ENCODE measurements around the gene CGRRF1.

Gene CGRRF1

DNA sequence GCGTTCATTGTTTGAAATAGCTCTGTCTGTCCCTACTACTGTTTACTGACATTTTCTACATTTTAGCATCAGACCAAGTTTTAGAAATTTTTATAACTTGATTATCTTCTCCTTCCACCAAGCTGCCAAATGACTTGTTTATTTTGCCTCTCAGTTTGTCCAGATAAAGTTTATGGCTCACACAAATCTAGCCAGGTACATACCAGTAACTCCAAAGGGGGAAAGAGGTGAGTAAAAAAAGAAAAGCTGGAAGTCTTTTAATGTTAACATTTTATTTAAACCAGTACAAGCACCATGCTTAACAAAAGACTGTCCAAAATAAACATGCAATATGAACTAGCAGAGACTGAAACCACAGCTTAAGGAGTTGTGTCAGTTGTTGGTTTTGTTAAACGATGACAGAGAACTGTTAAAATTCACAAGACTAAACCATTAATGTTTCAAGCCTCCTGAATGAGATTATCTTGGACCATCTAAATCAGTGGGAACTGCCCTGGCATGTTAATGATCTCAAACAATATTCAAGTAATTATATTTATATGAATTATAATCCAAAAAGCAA lies 35.4 kb upstream of the CGRRF1 start:
- TF ChIP-seq, protein P1, sequence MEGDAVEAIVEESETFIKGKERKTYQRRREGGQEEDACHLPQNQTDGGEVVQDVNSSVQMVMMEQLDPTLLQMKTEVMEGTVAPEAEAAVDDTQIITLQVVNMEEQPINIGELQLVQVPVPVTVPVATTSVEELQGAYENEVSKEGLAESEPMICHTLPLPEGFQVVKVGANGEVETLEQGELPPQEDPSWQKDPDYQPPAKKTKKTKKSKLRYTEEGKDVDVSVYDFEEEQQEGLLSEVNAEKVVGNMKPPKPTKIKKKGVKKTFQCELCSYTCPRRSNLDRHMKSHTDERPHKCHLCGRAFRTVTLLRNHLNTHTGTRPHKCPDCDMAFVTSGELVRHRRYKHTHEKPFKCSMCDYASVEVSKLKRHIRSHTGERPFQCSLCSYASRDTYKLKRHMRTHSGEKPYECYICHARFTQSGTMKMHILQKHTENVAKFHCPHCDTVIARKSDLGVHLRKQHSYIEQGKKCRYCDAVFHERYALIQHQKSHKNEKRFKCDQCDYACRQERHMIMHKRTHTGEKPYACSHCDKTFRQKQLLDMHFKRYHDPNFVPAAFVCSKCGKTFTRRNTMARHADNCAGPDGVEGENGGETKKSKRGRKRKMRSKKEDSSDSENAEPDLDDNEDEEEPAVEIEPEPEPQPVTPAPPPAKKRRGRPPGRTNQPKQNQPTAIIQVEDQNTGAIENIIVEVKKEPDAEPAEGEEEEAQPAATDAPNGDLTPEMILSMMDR (IDR thresholded peaks at IDR 0.05), result no peak

DNA sequence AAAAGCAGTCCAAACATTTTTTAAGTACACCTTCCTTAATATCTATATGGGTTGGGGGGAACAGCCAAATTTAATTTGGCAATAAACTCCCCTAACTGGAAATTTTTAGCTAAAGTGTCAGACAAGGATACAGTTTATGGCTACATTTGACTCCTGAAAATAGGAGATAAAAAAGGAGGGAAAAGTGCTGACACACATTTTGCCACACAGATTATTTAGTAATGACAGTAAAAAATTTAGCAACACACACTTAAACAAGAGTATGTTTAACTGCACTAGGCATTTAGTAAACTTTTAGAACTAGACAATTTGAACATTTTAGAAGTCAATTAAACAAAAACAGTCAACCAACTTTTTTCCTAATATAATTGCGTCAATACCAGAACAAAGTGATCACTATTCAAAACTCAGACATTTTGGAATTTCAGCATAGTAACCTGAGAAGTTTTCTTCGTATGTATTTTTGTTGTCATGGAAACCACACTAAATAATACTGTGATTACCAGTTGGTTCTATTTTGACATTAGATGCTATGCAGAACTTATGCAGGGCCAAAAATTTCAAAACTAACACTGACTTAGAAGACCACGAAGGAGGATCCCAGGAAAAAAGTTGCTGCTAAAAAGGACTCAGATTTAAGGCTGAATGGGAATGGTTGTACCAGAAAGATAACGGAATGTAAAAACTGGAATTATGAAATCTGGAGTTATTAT lies 34.4 kb upstream of the CGRRF1 start:
- TF ChIP-seq, protein P1 (IDR thresholded peaks at IDR 0.05), result no peak

DNA sequence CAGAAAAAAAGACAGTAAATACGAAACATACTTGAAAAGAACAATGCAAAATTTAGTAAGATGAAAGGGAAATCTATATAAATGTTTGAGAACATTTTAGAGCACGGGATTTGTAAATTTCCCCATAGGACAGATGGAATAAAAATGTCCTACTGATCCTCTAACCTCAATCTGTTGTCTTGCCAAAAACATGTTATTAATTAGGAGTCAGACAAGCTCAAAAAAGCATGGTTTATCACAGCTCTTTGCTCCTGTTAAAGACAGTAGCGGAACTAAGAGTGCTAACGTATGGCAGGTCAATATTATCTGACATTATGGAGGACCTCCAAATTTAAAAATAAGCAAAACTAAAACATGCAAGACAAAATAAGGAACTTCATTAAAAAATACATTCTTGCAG lies 33.8 kb upstream of the CGRRF1 start:
- TF ChIP-seq, protein P1 (IDR thresholded peaks at IDR 0.05), result no peak

DNA sequence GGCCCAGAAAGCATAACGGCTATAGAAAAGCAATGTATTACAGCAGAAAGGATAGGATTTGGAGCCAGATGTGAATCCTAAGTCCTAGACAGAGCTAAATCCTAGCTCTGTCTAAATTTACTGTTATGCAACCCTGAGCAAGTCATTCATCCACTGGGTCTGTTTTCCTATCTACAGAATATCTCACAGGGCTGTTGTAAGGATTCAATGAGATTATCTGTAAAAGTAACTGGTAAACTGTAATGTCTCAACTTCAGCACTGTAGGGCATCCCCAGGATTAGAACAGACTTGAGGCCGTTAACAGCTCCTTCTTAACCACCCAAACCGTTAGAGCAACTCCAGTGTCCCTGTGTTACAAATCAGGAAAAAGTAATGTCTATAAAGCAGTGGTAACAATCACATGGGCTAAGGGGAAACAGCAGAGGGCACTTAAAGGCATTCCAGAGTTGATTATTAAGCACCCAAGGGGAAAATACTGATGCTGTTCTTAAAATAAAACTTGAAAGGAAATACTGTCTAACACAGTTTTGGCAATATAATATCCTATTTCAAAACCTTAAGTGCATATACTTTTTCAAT lies 31.0 kb upstream of the CGRRF1 start:
- TF ChIP-seq, protein P1 (IDR thresholded peaks at IDR 0.05), result no peak

DNA sequence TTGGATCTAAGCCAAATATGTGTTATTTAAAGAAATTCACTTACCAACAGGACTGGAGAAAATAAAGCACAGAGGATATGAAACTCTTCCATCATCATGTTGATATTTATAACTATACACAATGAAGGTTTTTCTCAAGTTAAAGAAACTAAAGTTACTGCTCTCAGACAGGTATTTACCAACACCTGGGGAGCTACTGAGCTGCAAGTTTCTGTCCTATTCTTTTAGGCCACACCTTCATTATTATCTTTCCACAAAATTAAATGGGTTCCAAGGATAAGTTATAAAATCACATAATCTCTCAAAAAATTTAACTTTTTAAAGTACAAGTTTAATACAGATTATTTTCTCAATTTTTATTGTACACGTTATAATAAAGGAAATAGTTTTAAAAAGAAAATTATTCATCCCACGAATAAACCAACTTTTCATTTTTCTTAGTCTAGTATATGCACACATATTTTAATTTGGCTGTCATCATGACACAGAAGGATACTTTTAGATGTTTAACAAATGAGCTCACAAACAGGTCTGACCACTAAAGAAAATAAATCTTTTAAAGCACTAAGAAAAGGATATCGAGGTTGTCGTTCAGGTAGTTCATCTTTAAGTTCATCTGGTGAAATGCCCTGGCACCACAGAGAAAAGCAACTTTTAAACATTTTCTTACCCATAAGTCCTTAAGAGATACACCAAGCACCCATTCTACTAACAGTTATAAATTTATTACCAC lies 28.7 kb upstream of the CGRRF1 start:
- TF ChIP-seq, protein P1 (IDR thresholded peaks at IDR 0.05), result peak; percentile 28; the same call in 1 of the 2 replicates

DNA sequence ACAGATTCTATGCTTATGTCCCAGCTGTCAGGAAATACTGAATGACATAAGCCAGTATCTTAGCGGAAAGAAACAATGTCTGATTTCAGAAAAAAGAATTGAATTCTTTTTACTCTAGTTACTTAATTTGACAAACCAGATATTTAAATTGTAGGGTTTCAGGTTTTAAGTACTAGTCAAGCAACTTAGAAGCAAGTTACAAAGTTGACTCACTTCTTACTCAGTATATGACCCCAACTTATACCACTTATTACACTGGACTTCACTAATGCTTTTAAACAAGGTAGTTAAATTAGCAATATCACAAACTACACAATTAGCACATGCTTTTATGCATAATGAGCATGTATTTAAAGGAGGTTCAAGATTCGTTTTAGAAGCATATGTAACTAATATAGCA lies 28.0 kb upstream of the CGRRF1 start:
- TF ChIP-seq, protein P1 (IDR thresholded peaks at IDR 0.05), result no peak

DNA sequence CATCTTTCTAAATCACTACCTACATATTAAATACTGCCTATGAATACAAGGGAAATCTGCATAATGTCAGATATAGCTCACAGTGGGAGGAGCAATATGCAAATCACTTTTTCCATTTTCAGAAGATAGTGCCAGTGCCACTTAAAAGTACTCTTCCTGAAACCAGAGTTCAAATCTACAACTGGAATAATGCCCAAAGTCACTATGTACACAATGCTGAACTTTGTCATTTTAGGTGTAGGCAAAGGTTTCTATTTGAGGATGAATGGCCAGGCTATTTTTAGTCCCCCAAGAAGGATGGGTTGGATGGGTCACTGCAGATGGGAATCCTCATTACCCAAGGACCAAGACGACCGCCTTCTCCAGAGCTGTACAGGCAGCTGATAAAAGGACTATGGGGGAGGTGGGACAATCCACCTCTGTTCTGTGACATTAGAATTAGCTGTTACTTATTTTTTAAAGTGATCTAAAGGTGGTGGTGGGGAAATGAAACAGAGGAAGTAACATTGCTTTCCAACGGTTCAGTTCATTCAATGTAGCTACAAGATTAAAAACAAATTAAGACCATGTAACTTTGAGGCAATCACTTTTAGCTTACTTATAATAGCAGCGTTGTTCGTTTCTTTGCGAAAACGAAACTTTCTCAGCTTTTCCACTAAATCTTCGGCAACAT lies 26.5 kb upstream of the CGRRF1 start:
- TF ChIP-seq, protein P1 (IDR thresholded peaks at IDR 0.05), result no peak
